GM18951 (cell line): ENCODE measurements around the gene BARX2.

Experiments used
- POLR2A ChIP-seq: IDR thresholded peaks from 4 replicates; pipeline ENCODE4 v1.6.1; 2011; ENCODE audit warnings: mild to moderate bottlenecking; ENCODE audit not compliant: insufficient read length, insufficient read depth; ENCODE audit errors: extremely low read depth
- in situ Hi-C: fragments of 300-500 bp; cut with MboI; formaldehyde crosslinking; loops from one replicate; pipeline ENCODE4 v1.12.0; 2022; ENCODE audit warnings: low sequenced_read_pairs, mixed read lengths, inconsistent platforms; ENCODE audit not compliant: unreplicated experiment

Gene BARX2

GRCh38 chr11:129445226-129445625 is 69.6 kb downstream of the BARX2 start:
- TF ChIP-seq POLR2A, result no peak
- in situ Hi-C loops, result no loop called here

GRCh38 chr11:129446572-129446971 is 70.9 kb downstream of the BARX2 start:
- TF ChIP-seq POLR2A, result no peak
- in situ Hi-C loops, result no loop called here

DNA sequence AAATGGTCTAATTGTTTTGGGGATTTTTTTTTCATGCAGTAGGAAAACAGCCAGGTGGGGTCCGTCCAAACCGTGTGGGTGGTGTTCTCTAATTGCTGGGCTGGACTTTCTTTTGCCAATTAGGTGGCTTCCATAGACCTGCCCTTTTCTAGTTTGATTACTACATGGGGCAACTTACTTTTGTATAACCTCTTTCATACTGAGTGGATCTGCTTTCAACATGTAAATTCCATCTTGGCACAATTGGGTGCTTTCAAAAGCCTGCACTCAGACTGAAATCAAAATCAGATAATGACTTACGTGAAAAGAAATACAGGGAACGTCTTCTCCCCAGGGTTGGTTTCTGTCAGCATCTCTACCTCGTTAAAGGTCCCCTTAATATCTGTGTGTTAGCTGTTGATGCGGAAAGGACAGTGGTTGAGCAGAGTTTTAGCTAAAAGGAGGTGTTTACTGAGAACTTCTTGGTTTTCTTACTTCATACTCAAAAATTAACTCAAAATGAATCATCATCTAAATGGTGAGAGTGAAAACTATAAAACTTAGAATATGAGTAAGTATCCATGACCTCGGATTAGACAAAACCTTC is 72.1 kb downstream of the BARX2 start:
- in situ Hi-C loops, result no loop called here

GRCh38 chr11:129451524-129451923 is 75.9 kb downstream of the BARX2 start:
- TF ChIP-seq POLR2A, result no peak
- in situ Hi-C loops, result no loop called here

More for the DNA sequence above, 72.1 kb downstream of the BARX2 start:
- no peak for TF ChIP-seq POLR2A

DNA sequence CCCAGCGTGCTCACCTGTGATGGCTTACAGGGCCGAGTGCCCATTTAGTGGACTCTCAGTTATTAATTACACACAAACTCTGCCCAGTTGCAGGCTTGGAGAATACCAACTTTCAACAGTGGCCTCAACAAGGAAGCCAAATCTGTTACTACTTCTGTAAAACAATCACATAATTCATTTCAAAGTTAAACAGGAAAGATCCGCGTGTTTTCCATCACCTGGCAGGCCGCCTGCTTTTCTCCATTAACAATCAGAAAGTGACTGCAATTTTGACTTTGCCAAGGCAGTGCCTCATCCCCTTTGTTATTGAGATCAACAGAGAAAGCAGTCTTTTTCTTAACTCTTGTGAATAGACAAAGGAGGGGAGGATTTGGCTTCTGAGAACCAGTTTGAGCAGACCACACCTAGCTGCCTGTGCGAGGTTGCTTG is 77.7 kb downstream of the BARX2 start:
- TF ChIP-seq POLR2A, result no peak
- in situ Hi-C loops, result no loop called here

GRCh38 chr11:129455101-129455500 is 79.5 kb downstream of the BARX2 start:
- no peak for TF ChIP-seq POLR2A
- in situ Hi-C loops, result no loop called here

DNA sequence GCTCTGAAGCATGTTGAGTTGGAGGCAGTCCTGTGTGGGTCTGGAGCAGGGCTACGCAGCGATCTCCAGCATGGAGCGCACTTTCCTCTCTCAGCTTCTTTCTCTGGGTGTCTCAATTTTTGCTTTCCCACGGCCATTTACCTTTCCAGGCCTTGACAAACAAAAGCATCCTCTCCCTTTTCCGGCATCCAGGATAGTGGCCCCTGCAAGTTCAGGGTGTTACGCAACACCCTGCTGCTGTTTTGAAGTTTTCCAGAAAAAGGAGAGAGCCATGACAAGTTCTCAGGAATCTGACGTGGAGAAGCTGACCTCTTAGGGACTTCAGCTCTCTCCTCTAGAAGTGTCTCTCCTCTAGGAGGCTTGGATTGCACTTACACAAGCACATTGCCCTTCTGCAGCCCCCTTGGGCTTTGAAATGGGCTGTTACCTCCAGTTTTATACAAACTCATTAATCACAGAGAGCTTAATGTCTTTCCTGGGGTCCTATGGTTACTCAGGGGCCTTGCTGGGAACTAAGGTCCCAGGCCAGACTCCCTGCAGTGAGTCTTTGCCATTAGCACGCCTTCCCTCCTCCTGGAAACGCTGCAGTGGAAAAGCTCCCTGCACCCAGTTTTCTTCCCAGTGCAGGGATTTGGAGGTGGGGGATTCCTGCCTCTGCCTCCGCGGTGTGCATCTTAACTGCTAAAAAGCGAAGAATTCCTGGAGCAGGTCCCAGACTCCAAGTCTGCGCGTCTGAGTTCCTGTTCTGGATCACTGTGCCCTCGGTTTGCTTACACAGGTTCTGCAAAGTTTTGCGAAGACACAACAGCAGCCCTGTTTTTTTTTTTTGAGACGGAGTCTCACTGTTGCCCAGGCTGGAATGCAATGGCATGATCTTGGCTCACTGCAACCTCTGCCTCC is 80.4 kb downstream of the BARX2 start:
- no peak for TF ChIP-seq POLR2A
- in situ Hi-C loops, result no loop called here

DNA sequence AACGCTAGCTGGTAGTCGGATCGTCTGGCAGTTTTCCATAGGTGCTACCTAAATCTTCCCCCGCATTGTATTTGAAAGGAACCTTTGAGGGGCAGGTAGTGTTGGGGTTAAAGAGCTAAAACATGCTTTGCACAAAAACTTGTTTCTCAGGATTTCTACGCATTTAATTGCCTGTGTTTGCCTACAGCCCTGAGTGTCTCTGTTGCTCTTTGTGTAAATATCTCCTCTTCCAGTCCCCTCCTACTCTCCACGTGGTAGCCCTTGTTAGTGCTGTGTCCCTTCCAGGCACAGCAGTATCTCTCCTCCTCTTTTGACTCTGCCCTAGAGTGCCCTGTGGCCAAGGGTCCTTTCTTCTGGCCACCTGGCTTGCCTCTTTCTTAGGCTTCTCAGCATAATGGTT is 81.7 kb downstream of the BARX2 start:
- in situ Hi-C loops, result no loop called here

DNA sequence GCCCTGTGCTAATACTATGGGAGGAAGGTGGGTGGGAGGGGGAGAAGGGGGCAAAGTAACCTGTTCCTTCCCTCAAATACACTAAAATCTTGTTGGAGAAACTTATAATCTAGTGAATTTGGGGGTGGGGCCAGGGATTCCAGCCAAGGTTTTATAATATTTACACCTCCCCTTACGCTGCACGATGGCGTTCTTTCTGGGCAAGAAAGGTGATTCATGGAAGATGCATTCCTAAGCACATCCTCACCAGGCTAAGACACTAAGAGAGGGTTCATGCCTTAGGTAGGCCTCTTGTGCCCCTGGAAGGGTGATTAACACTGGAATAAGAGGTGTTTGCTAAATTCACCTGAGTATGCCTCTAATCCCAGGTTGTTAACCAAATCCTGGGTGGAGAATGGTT is 82.6 kb downstream of the BARX2 start:
- no peak for TF ChIP-seq POLR2A

More for the DNA sequence above, 81.7 kb downstream of the BARX2 start:
- no peak for TF ChIP-seq POLR2A

DNA sequence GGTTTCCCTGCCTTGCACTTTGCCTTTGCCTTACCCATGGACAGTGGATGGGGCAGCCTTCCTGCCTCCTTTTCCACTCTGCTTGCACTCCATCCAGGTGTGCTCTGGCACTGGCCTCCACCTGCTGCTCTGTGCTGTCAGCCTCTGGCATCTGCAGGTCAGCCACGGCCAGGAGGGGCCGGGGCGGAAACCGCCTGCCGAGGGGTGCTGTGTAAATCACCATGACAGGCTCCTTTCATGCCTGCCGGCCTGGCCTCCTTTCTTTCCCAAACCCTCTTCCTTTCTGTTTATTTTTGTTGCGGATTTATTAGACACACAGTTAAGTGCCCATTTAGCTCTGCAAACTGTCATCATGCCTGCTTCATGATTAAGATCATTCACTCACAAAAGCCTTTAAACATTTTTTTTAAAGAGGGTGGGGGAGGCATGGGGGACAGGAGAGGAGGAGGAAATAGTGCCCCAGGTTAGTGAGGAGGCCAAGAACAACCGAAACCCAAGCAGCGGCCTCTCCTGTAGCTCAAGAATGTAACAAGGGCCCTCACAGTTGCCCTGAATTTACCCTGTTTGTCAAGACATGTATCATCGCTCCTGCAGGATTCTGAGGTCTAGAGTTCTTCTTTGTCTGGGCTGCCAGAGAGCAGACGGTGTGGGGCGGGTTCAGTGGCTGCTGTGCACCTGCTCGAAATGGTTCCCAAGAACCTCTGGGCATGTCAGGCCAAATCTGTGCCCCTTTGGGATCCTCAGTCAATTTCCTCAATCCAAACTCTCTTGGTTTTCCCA is 83.3 kb downstream of the BARX2 start:
- no peak for TF ChIP-seq POLR2A
- in situ Hi-C loops, result no loop called here

More for the DNA sequence above, 82.6 kb downstream of the BARX2 start:
- in situ Hi-C loops, result no loop called here

GRCh38 chr11:129460714-129461113 is 85.1 kb downstream of the BARX2 start:
- in situ Hi-C loops, result no loop called here
- no peak for TF ChIP-seq POLR2A

GRCh38 chr11:129484068-129484467 is 108.4 kb downstream of the BARX2 start:
- no peak for TF ChIP-seq POLR2A
- in situ Hi-C loops, result no loop called here

DNA sequence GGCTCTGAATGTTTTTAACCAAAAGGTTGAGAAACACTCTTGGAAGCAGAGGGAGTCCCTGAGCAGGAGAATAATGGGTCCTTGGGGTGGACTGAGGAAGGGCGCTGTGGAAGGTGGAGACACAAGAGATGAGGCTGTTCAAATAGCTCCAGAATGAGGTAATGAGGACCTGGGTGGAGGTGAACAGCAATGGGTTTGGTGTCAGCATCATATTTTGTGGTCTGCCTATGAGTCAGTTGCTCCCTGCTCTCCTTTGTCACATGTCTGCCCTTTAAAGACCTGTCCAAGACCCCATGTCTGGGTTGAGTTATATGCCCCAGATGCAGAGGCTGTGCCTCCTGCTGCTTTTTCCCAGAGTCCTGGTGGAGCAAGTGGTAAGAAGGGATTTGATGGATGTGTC is 113.6 kb downstream of the BARX2 start:
- in situ Hi-C loops, result no loop called here
- no peak for TF ChIP-seq POLR2A

DNA sequence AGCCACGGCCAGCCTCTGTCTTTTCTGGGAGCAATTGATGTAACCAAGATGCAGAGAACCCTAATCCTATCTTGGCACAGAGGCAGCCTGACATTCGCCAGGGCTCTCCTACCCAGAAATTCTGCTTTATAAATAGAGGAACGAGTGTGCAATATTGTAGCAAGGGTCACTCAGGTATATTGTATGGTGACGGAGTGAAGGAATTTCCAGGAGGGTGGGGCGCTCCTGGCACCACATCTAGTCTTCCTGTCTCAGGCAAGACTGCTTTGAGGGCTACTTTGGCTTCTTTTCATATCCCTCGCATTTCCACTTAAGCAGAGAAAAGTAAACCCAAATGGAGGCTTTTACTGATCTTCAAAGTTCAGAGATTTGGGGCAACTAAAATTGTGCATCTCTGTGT is 114.4 kb downstream of the BARX2 start:
- in situ Hi-C loops, result no loop called here
- no peak for TF ChIP-seq POLR2A

DNA sequence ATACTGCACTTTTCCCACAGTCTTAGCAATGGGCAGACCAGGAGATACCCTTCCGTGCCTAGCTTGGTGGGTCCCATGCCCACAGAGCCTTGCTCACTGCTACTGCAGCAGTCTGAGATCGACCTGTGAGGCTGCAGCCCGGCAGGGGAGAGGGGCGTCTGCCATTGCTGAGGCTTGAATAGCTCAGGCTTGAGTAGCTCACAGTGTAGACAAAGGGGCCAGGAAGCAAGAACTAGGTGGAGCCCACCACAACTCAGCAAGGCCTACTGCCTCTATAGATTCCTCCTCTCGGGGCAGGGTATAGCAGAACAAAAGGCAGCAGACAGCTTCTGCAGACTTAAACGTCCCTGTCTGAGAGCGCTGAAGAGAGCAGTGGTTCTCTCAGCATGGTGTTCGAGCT is 118.1 kb downstream of the BARX2 start:
- in situ Hi-C loops, result no loop called here
- TF ChIP-seq POLR2A, result no peak
